Measurements from ENCODE around the gene ERN2.

GRCh38 chr16:23757937-23758619, 45.1 kb upstream of the ERN2 start:
- TF ChIP-seq POLR2A (IDR thresholded peaks at IDR 0.05) (no peak), CTCF (IDR thresholded peaks at IDR 0.05) (no peak)

Measured in body of pancreas (tissue), 4 donors.